Measurements from ENCODE around the gene CNGB1.

GRCh38 chr16:57992084-57992483 is 21.2 kb upstream of the CNGB1 start:
- TF ChIP-seq, protein P1, sequence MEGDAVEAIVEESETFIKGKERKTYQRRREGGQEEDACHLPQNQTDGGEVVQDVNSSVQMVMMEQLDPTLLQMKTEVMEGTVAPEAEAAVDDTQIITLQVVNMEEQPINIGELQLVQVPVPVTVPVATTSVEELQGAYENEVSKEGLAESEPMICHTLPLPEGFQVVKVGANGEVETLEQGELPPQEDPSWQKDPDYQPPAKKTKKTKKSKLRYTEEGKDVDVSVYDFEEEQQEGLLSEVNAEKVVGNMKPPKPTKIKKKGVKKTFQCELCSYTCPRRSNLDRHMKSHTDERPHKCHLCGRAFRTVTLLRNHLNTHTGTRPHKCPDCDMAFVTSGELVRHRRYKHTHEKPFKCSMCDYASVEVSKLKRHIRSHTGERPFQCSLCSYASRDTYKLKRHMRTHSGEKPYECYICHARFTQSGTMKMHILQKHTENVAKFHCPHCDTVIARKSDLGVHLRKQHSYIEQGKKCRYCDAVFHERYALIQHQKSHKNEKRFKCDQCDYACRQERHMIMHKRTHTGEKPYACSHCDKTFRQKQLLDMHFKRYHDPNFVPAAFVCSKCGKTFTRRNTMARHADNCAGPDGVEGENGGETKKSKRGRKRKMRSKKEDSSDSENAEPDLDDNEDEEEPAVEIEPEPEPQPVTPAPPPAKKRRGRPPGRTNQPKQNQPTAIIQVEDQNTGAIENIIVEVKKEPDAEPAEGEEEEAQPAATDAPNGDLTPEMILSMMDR (IDR thresholded peaks at IDR 0.05), result no peak
- TF ChIP-seq POLR2A (IDR thresholded peaks at IDR 0.05), result no peak

Measured in ovary (tissue), 3 donors.